Ishikawa (cell line): ENCODE data around the gene CEP57L1.

Experiments
- CEBPB ChIP-seq: IDR thresholded peaks from 2 replicates; pipeline ENCODE4 v1.6.1; 2012
- CREB1 ChIP-seq: IDR thresholded peaks from 2 replicates; pipeline ENCODE4 v1.6.1; 2012; ENCODE audit warnings: low read depth
- EGR1 ChIP-seq: IDR thresholded peaks from 2 replicates; pipeline ENCODE4 v1.6.1; 2012
- EP300 ChIP-seq: IDR thresholded peaks from 2 replicates; pipeline ENCODE4 v1.6.1; 2012; ENCODE audit warnings: borderline replicate concordance
- FOXM1 ChIP-seq: IDR thresholded peaks from 2 replicates; pipeline ENCODE4 v1.6.1; 2012; ENCODE audit warnings: low read depth, borderline replicate concordance
- MAX ChIP-seq: IDR thresholded peaks from 2 replicates; pipeline ENCODE4 v1.6.1; 2012
- NFIC ChIP-seq: IDR thresholded peaks from 2 replicates; pipeline ENCODE4 v1.6.1; 2012
- RAD21 ChIP-seq: IDR thresholded peaks from 2 replicates; pipeline ENCODE4 v1.6.1; 2012; ENCODE audit warnings: low read depth
- TAF1 ChIP-seq: IDR thresholded peaks from 2 replicates; pipeline ENCODE4 v1.6.1; 2012; ENCODE audit warnings: low read depth, mild to moderate bottlenecking
- TCF12 ChIP-seq: IDR thresholded peaks from 2 replicates; pipeline ENCODE4 v1.6.1; 2012; ENCODE audit warnings: low read depth
- TEAD4 ChIP-seq: IDR thresholded peaks from 2 replicates; pipeline ENCODE4 v1.6.1; 2012
- USF1 ChIP-seq: IDR thresholded peaks from 2 replicates; pipeline ENCODE4 v1.6.1; 2012
- YY1 ChIP-seq: IDR thresholded peaks from 2 replicates; pipeline ENCODE4 v1.6.1; 2012; ENCODE audit warnings: low read depth
- ZBTB7A ChIP-seq: IDR thresholded peaks from 2 replicates; pipeline ENCODE4 v1.6.1; 2012; ENCODE audit warnings: low read depth
- TF ChIP-seq, protein P1 (sequence below): IDR thresholded peaks from 2 replicates; pipeline ENCODE4 v1.6.1; 2012; ENCODE audit warnings: low read depth, mild to moderate bottlenecking

The CEP57L1 gene

DNA sequence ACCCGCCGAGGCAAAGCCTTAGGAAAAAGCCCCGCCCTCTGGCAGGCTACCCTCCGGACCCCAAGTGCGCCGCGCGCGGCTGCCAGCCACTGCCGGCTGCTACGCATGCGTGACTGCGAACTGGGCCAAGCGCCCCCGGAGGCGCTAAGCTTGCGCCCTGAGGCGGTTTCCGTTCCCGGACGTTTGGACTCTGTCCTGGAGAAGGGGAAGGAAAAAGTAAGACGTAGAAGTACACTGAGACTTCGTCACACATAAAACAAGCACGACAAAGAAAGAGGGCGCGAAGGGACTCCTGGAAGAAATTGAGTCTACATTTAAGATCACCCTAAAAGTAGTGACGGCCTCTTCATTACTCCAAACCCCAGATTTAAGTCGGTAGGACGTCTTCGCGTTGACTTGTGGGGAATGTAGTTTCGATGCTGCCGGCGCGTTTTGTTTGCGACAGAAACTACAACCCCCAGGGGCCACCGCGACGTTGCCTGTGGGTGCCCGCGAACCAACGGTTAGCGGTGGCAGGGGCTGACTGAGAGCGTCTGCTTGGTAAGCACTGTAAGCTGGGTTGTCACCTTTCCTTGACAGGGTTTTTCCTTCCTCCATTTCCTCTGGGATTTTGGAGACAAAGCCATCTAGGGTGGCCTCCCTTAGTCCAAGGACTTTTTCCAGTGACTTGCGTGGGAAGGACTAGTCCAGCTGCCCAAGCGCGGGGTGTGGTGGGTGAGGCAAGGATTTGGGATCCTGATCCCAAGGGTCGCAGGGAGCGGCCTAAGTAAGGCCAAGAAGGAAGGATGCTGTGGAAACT is at the start of gene CEP57L1:
Gene CEP57L1, plus strand, starts transcription at position 472 of the 799 bp plus-strand sequence. CDS start 49,715 bp downstream, outside the sequence.
- TF ChIP-seq YY1: peak; percentile 46; the same call in 1 of the 2 replicates
- TF ChIP-seq RAD21: no peak
- peak; percentile 92 for TF ChIP-seq CREB1
- TF ChIP-seq MAX: peak; percentile 34; the same call in 1 of the 2 replicates
- TF ChIP-seq TCF12: peak; percentile 58
- TF ChIP-seq NFIC: no peak; the same call in 1 of the 2 replicates
- TF ChIP-seq CEBPB: 0 out of 2 replicates have a peak, but pooled peaks have one; percentile 1
- TF ChIP-seq TEAD4: no peak
- TF ChIP-seq EP300: no peak
- TF ChIP-seq TAF1: peak; percentile 47
- TF ChIP-seq EGR1: no peak
- TF ChIP-seq ZBTB7A: no peak; the same call in none of the 2 replicates

GRCh38 chr6:109048176-109048575 is 47.1 kb upstream of the CEP57L1 start:
- TF ChIP-seq EGR1 (no peak), TCF12 (no peak)

DNA sequence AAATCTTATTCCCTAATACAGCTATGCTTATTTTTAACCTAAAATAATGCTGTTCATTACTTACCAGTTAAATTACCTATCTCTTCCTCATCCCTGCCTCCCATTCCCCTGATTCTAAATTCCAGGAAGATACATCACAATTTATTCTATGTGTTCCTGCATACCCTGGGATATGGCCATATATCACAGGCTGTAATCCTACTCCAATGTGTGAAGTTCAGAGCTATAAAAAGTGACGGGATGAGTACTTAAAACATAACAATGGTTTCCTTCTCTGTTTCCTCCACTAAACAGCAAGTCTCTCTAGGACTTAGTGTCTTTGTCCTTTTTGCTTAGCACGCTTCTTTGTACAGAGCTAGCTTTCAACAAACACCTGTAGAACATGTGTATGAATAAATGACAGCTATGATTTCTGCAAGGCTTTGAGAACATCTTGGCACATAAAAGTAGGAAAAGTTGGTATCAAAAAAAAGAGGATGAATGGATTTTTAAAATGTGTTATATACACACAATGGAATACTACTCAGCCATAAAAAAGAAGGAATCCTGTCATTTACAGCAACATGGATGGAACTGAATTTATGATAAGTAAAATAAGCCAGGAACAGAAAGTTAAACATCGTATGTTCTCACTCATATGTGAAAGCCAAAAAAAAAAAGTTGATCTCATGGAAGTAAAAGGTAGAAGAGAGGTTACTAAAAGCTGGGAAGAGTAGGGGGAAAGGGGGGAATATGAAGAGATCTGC is 46.5 kb upstream of the CEP57L1 start:
- no peak for TF ChIP-seq USF1
- TF ChIP-seq TCF12: no peak
- TF ChIP-seq, protein P1, sequence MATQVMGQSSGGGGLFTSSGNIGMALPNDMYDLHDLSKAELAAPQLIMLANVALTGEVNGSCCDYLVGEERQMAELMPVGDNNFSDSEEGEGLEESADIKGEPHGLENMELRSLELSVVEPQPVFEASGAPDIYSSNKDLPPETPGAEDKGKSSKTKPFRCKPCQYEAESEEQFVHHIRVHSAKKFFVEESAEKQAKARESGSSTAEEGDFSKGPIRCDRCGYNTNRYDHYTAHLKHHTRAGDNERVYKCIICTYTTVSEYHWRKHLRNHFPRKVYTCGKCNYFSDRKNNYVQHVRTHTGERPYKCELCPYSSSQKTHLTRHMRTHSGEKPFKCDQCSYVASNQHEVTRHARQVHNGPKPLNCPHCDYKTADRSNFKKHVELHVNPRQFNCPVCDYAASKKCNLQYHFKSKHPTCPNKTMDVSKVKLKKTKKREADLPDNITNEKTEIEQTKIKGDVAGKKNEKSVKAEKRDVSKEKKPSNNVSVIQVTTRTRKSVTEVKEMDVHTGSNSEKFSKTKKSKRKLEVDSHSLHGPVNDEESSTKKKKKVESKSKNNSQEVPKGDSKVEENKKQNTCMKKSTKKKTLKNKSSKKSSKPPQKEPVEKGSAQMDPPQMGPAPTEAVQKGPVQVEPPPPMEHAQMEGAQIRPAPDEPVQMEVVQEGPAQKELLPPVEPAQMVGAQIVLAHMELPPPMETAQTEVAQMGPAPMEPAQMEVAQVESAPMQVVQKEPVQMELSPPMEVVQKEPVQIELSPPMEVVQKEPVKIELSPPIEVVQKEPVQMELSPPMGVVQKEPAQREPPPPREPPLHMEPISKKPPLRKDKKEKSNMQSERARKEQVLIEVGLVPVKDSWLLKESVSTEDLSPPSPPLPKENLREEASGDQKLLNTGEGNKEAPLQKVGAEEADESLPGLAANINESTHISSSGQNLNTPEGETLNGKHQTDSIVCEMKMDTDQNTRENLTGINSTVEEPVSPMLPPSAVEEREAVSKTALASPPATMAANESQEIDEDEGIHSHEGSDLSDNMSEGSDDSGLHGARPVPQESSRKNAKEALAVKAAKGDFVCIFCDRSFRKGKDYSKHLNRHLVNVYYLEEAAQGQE: no peak
- TF ChIP-seq YY1: no peak
- no peak for TF ChIP-seq CREB1
- TF ChIP-seq TAF1: no peak
- TF ChIP-seq RAD21: no peak
- TF ChIP-seq TEAD4: no peak
- TF ChIP-seq FOXM1: no peak
- TF ChIP-seq CEBPB: no peak
- no peak for TF ChIP-seq NFIC
- TF ChIP-seq EP300: no peak
- TF ChIP-seq EGR1: no peak
- no peak for TF ChIP-seq ZBTB7A
- no peak for TF ChIP-seq MAX

- TF ChIP-seq MAX: no peak
- no peak for TF ChIP-seq TAF1
- no peak for TF ChIP-seq FOXM1
- TF ChIP-seq TCF12: no peak
- TF ChIP-seq CEBPB: no peak
- no peak for TF ChIP-seq ZBTB7A
- TF ChIP-seq, protein P1: no peak
- no peak for TF ChIP-seq RAD21
- no peak for TF ChIP-seq NFIC
- no peak for TF ChIP-seq USF1
- no peak for TF ChIP-seq TEAD4
- no peak for TF ChIP-seq CREB1
- TF ChIP-seq EP300: no peak
- TF ChIP-seq YY1: no peak
- TF ChIP-seq EGR1: no peak
These were observed 45.3 kb upstream of the CEP57L1 start for GRCh38 chr6:109050012-109050411.
